ENCODE results near the gene PLEKHG3.
A peak's percentile ranks its signal among the peaks of the same experiment; 100 is the strongest.

Gene PLEKHG3

GRCh38 chr14:64758691-64759554, 54.7 kb downstream of the PLEKHG3 start:
- TF ChIP-seq CTCF (IDR thresholded peaks at IDR 0.05; ENCODE audit: unreplicated experiment in 3 of 3) = no peak
- peaks cover 8% of the 10 kb centered on the region for H3K27me3 Mint-ChIP-seq (ENCODE audit: low read depth)
- H3K27ac Mint-ChIP-seq = peak overlapping the region; percentile 95 to 96 (median 96)
- H3K36me3 Mint-ChIP-seq (ENCODE audit: low read depth) = no peaks in the 10 kb centered on the region
- H3K9me3 Mint-ChIP-seq = no peaks in the 10 kb centered on the region
- peak overlapping the region in 2 of 3 experiments; percentile 12 to 45 for H3K4me3 Mint-ChIP-seq
- H3K4me1 Mint-ChIP-seq = peaks cover 86% of the 10 kb centered on the region

- Mint-ChIP-seq H3K27ac (peak overlapping the region; percentile 95 to 96 (median 96)), H3K27me3 (ENCODE audit: low read depth) (peaks cover 8% of the 10 kb centered on the region), H3K4me1 (peaks cover 92% of the 10 kb centered on the region), H3K4me3 (peak overlapping the region; percentile 7 to 49 (median 16)), H3K36me3 (ENCODE audit: low read depth) (no peaks in the 10 kb centered on the region), H3K9me3 (no peaks in the 10 kb centered on the region)
- no peak for TF ChIP-seq CTCF (IDR thresholded peaks at IDR 0.05; ENCODE audit: unreplicated experiment in 3 of 3)
Measured at GRCh38 chr14:64759555-64759938, 55.3 kb downstream of the PLEKHG3 start.

GRCh38 chr14:64760146-64760755, 56.0 kb downstream of the PLEKHG3 start:
- Mint-ChIP-seq H3K9me3 (no peaks in the 10 kb centered on the region), H3K4me1 (peaks cover 92% of the 10 kb centered on the region), H3K27ac (peak overlapping the region; percentile 95 to 96 (median 96)), H3K4me3 (peak overlapping the region; percentile 45 to 50 (median 45)), H3K36me3 (ENCODE audit: low read depth) (no peaks in the 10 kb centered on the region), H3K27me3 (ENCODE audit: low read depth) (peaks cover 4% of the 10 kb centered on the region)
- peak; percentile 58 to 63 (median 61) for TF ChIP-seq CTCF (IDR thresholded peaks at IDR 0.05; ENCODE audit: unreplicated experiment in 3 of 3)

GRCh38 chr14:64760916-64761315, 56.7 kb downstream of the PLEKHG3 start:
- no peak for TF ChIP-seq CTCF (IDR thresholded peaks at IDR 0.05; ENCODE audit: unreplicated experiment in 3 of 3)
- Mint-ChIP-seq H3K36me3 (ENCODE audit: low read depth) (no peaks in the 10 kb centered on the region), H3K9me3 (no peaks in the 10 kb centered on the region), H3K27me3 (ENCODE audit: low read depth) (peaks cover 4% of the 10 kb centered on the region), H3K27ac (peak overlapping the region; percentile 95 to 96 (median 96)), H3K4me1 (peaks cover 85% of the 10 kb centered on the region), H3K4me3 (peak overlapping the region; percentile 18 to 44 (median 27))

- Mint-ChIP-seq H3K36me3 (ENCODE audit: low read depth) (no peaks in the 10 kb centered on the region), H3K27me3 (ENCODE audit: low read depth) (peaks cover 4% of the 10 kb centered on the region)
- TF ChIP-seq CTCF (IDR thresholded peaks at IDR 0.05; ENCODE audit: unreplicated experiment in 3 of 3) = no peak
Measured at GRCh38 chr14:64761441-64762043, 57.3 kb downstream of the PLEKHG3 start.

More at GRCh38 chr14:64761441-64762043, 57.3 kb downstream of the PLEKHG3 start:
- H3K4me3 Mint-ChIP-seq = peak overlapping the region; percentile 25 to 53 (median 39)
- H3K4me1 Mint-ChIP-seq = peaks cover 82% of the 10 kb centered on the region
- no peaks in the 10 kb centered on the region for H3K9me3 Mint-ChIP-seq
- H3K27ac Mint-ChIP-seq = peak overlapping the region; percentile 95 to 96 (median 96)

All from nephron (organoid).